ENCODE results near the gene C19orf25.

DNA sequence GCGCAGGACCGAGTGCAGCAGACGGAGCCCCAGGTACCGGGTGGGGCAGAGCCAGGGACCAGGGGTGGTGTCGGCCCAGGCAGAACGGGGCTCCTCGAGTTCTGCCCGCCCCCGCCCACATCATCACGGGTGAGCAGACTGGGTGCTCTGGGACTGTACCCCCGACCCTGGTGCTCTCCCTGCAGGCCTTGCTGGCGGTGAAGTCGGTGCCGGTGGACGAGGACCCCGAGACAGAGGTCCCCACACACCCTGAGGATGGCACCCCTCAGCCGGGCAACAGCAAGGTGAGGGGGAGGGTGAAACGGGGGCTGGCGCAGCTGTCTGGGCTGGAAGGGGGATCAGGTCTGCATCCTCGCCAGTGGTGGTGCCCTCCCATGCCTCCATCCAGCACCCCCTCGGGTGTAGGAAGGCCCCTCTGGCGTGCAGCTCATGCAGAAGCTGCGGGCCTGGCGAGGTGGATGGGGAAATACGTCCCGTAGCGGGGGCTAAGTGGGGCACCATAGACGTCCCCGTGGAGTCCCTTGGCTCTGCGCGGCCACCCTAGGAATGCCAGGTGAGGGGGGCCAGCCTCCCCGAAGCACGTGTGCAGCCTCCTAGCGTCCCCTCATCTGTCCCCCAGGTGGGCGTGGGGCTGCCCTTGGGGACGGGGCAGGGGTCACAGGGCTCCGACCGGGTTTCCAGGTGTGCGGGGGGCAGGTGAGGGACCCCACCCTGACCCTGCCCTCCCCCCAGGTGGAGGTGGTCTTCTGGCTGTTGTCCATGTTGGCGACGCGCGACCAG is 22.7 kb downstream of the C19orf25 start:
- TF ChIP-seq, protein P1, sequence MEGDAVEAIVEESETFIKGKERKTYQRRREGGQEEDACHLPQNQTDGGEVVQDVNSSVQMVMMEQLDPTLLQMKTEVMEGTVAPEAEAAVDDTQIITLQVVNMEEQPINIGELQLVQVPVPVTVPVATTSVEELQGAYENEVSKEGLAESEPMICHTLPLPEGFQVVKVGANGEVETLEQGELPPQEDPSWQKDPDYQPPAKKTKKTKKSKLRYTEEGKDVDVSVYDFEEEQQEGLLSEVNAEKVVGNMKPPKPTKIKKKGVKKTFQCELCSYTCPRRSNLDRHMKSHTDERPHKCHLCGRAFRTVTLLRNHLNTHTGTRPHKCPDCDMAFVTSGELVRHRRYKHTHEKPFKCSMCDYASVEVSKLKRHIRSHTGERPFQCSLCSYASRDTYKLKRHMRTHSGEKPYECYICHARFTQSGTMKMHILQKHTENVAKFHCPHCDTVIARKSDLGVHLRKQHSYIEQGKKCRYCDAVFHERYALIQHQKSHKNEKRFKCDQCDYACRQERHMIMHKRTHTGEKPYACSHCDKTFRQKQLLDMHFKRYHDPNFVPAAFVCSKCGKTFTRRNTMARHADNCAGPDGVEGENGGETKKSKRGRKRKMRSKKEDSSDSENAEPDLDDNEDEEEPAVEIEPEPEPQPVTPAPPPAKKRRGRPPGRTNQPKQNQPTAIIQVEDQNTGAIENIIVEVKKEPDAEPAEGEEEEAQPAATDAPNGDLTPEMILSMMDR (IDR thresholded peaks at IDR 0.05), result no peak
- no peak for TF ChIP-seq POLR2A (IDR thresholded peaks at IDR 0.05)
